Measurements from ENCODE around the gene NR1H4.
"Not testable (repeated sequence)": the region's sequence is repeated elsewhere in the genome, so short reads cannot be mapped to it uniquely, and the experiment has no call there.

NR1H4 gene

DNA sequence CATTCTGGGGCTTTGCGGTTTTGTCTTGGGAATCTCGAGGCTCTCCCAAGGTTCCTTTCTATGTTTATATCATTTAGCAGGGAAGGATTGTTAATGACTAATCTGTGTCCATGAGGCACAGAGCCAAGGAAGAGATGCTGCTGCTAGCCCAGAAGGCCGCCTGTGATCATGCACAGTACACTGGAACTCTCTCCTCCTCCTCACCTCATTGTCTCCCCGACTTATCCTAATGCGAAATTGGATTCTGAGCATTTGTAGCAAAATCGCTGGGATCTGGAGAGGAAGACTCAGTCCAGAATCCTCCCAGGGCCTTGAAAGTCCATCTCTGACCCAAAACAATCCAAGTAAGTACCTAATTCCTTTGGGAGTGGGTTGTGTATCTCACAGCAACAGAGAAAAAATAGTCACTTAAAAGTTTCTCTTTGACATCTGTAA lies at the start of gene NR1H4:
TSS of gene NR1H4 (plus strand) at position 151 of the 435 bp plus-strand sequence. CDS start 19,458 bp downstream, outside the sequence.
- DNase-seq (ENCODE audit: low read depth in 4 of 4, low spot score in 1 of 4): no peak

DNA sequence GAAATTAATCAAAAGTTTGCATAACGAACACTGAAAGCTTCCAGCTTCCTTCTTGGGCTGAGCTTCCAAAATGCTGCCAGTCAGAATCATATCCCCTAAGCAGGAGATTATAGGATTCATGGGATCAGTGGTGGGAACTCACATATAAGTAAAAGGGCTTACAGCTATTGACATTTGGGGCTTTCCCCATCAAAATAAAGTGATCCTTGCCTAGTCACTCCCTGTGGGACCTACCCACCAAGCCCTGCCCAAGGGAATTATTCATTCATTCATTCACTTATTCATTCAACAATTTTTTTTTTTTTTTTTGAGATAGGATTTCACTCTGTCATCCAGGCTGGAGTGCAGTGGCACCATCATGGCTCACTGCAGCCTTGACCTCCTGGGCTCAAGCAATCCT lies 47.5 kb upstream of the NR1H4 start:
- no peak for DNase-seq (ENCODE audit: low read depth in 4 of 4, low spot score in 1 of 4)

GRCh38 chr12:100427078-100427477 lies 46.6 kb upstream of the NR1H4 start:
- no peak for DNase-seq (ENCODE audit: low read depth in 4 of 4, low spot score in 1 of 4)

- not testable (repeated sequence) for DNase-seq (ENCODE audit: low read depth in 4 of 4, low spot score in 1 of 4)
These were observed 43.4 kb upstream of the NR1H4 start for GRCh38 chr12:100430251-100430650.

DNA sequence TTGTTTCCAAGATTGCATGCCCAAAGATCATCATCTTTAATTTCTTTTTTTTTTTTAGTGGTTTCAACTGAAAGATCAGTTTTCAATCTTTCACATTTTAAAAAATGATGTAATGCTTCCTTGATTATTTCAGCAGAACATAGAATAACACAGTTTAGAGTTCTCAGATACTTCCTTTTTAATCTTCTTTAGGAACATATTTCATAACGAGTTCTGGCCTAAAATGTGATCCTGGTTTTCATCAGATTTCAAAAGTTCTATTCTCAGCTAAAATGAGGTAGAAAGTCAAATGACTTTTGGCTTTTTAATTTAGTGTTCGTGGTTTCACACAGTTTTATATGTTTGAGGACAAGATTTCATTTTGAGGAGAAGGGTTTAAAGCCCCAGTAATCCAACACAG lies 40.0 kb upstream of the NR1H4 start:
- DNase-seq (ENCODE audit: low read depth in 4 of 4, low spot score in 1 of 4): no peak

DNA sequence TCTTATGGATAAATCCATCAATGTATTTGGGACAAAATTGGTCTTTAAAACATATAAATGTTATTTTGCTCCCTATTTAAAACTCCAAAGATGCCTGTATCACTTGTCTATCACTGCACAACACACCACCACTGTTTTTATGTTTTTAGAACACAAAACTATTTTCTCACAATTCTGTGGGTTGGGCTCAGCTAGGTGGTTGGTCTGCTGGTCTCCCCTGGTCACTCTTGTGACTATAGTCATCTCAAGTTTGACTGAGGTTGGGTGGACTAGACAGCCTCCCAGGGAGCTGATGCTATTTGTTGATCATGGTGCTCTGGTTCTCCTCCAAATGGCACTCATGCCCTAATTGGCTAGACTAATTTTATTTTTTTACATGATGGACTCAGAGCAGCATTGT lies 39.5 kb upstream of the NR1H4 start:
- no peak for DNase-seq (ENCODE audit: low read depth in 4 of 4, low spot score in 1 of 4)

- DNase-seq (ENCODE audit: low read depth in 4 of 4, low spot score in 1 of 4): no peak
These were observed 37.7 kb upstream of the NR1H4 start for GRCh38 chr12:100435957-100436356.

DNA sequence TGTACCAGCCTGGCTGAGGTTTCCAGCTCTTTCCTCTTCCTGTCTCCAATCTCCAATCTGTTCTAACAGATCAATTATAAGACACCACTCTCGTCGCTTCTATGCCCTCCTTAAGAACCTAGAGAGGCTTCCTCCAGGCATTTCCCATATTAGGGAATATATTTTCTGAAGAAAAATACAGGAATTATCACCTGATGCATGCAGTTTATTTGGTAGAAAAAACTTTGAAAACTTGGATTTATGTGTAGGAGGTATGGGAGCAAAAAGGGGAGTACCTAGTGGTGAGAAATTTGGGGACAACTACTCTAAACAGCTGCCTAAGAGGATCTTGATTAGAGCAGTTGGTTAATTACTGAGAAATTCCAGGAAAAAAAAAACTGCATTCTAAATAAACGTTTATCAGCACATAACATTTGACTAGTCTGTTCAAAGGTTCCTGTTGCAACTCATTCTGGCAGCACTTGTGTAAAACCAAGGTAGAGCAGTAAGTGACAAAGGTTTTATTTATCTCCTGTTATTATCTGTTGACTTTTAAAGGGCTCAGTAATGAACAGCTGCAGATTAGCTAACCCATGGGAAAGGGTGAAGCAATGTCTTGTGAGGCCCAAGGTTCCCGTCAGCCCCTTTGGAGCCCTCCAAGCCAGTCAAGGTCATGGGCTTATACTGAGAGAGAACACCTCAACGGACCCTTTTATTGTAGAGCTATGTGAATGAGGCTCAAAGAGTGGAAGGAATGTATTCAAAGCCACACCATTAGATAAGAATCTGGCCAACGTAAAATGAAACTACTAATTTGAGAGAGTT lies 36.4 kb upstream of the NR1H4 start:
- DNase-seq (ENCODE audit: low read depth in 4 of 4, low spot score in 1 of 4): no peak

- DNase-seq (ENCODE audit: low read depth in 4 of 4, low spot score in 1 of 4): no peak
These were observed 33.9 kb upstream of the NR1H4 start for GRCh38 chr12:100439797-100440196.

GRCh38 chr12:100442403-100442802 lies 31.3 kb upstream of the NR1H4 start:
- no peak for DNase-seq (ENCODE audit: low read depth in 4 of 4, low spot score in 1 of 4)

DNA sequence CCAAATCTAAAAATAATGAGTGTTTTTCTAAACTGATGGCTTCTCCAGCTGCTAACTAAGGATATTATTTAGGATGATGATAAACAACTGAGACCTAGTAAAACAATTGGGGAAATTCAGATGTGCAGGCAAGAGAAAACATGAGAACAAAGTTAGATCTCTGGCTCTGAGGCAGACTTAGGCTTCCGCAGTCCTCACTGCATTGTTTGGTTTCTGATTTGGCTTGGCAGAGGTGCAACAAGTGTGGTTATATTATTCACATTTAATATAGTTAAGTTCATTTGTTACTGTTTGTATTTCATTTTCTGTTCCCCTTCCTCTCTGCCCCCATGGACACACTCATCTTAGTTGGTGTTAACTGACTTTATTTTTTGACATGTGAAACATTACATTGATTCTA lies 30.2 kb upstream of the NR1H4 start:
- no peak for DNase-seq (ENCODE audit: low read depth in 4 of 4, low spot score in 1 of 4)

DNA sequence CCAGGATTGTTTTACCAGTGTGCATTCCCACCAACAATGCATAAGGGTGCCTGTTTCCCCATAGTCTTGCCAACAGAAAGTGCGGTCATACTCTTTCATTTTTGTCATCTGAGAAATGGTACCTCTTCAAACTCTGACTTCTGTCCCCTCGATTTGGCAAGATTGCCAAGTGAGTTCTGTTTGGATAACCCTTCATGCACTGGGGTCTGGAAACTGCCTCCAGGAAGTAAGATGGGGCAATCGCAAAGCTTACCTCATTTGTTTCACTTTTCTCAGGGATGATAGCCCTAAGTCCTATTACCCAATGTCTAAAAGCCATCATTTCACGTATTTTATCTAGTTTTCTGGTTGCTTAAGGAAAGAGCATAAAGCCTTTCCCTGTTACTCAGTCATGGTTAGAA lies 28.6 kb upstream of the NR1H4 start:
- no peak for DNase-seq (ENCODE audit: low read depth in 4 of 4, low spot score in 1 of 4)

DNA sequence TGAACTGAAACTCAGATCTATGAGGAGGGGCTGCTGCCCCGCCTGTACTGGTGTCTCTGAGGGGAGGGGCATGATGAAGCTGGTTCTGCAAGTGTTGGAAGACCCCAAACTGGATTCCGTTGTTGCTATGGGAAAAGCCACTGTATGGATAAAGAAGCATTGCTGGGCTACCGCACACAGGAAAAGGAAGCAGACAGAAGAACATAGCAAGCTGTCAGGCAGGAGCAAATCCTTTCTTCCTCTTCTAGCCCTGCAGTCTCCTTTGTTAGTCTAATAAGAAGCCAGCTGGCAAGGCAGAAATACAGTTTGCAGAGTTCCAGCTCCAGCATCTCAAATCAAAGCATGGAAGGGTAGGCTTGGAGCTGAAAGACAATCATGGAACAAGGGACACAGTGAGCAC lies 26.3 kb upstream of the NR1H4 start:
- DNase-seq (ENCODE audit: low read depth in 4 of 4, low spot score in 1 of 4): no peak

DNA sequence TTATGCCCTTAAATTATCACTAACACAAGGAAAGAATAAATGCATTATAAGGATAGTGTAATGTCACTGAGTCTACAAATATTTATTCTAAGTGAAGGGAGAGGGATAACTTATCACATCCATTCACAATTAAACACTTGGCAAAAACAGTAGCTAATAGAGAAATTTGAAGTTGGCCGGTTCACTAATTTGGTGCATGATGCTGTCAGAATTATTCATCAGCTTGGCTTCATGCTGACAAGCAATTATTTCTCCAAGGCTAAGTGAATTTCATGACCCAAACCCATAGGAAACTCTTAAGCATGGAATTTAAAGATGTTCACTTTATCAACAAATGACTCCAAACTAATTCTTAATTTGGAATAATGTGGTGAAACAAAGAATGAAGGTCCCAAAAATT lies 25.0 kb upstream of the NR1H4 start:
- no peak for DNase-seq (ENCODE audit: low read depth in 4 of 4, low spot score in 1 of 4)

GRCh38 chr12:100450735-100451134 lies 22.9 kb upstream of the NR1H4 start:
- no peak for DNase-seq (ENCODE audit: low read depth in 4 of 4, low spot score in 1 of 4)

GRCh38 chr12:100453951-100454350 lies 19.7 kb upstream of the NR1H4 start:
- no peak for DNase-seq (ENCODE audit: low read depth in 4 of 4, low spot score in 1 of 4)

DNA sequence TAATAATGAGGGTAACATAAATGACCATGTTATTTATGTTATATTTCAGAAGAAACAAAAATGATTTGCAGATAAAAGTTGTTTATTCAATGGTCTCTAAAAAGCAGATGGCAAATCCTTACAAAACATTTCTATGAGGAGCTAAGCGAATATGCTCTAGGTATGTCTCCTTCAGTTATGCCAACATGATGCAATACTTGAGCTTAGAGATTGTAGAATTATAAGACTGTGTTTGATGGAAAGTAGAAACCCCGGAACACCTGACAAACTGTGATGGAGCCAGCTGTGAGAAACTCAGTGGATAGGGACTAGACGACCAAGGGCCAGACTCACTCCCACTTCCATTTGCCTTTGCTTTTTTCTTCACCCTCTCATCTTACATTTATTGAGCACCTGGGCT lies 17.8 kb upstream of the NR1H4 start:
- no peak for DNase-seq (ENCODE audit: low read depth in 4 of 4, low spot score in 1 of 4)

DNA sequence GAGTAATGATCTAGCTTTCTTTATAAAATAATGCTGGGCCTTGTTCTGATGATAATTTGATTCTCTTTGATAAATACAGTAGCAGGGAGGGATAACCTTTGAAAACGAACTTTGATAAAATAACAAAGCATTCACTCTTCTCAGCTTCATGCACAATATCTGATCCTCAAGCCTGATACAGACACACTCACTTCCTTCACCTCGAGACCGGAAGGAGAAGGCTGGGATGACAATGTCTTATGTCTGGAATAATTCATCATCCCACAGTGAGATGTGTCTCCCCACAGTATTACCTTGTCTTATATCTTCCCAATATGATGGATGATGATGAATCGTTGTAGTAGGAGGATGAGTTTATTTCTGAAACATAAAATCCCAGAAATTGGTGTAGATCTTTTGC lies 15.5 kb upstream of the NR1H4 start:
- no peak for DNase-seq (ENCODE audit: low read depth in 4 of 4, low spot score in 1 of 4)

DNA sequence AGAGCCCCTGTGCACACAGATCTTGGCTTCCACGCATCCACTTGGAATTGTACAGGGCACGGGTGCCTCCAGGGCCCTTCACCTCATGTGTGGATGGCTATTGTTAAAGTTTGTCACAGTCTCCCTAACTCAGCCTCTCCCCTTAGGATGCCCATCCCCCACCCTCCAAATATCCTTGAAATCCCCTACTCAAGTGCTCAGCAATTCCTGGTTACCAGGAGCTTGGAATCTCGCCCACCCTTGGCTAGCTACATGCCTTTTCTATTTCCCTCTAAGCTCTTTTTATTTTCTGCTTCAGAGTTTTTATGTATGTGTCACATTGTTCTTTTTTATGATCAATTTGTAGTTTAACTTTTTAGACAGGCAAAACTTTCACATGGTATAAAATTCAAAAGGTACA lies 13.0 kb upstream of the NR1H4 start:
- DNase-seq (ENCODE audit: low read depth in 4 of 4, low spot score in 1 of 4): no peak

DNA sequence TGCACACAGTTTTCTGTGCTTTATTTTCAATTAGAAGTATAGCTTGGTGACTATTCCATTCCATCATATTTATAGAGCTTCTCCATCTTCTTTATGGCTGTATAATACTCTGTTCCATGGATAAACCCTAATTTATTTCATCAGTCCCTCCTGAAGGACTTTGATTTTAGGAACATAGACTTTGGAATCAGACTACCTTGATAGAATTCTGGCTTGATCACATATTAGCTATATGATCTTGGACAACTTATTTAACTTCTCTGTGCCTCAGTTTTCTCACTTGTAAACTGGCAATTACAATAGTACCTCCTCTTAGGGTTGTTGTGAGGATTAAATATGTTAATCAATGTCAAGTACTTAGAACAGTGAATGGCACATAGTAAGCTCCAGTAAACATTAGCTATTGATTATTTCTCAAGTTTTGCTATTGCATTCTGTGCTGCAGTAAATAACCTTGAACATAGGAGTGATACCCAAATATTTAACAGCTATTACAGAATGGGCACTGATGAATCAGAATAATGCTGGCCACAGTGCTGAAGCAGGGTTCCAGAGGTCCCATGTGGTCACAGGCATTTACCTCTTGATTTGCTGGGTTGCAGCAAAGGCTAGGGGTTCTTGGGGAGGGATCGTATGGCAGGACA lies 12.2 kb upstream of the NR1H4 start:
- DNase-seq (ENCODE audit: low read depth in 4 of 4, low spot score in 1 of 4): no peak

DNA sequence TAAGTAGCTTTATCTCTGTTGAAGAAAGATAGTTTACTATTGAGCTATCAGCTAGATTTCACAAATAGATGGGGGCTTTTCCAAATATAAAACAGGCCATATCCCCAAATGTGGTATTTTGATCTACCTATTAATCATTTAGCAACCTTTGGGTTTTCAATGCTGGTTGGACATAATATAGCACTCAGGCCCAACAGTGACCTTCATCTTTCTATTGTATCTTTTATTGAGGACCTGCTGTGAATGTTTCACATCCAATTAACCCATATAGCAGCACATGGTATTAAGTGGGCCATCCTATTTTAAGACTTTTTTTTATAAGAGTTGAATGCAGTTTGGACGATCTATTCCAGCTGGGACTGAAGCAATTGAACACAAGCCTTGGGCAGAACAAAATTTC lies 10.0 kb upstream of the NR1H4 start:
- no peak for DNase-seq (ENCODE audit: low read depth in 4 of 4, low spot score in 1 of 4)

DNA sequence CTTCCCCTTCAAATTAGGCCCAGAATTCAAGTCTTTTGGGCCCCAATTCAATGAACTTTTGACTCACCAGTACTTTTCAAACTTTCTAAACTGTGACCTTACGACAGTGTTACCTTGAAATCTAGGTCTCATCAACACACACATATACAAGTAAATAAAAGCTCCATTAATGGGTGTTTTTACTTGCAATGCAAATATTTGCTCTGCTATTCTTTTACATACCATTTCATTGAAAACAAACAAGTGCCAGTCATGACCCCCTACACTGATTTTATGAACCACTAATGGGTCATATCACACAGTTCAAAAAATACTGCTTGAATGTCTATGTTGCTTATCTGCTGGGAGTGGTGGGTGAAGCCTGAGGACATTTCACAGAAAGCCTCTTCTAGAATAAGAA lies 9.1 kb upstream of the NR1H4 start:
- no peak for DNase-seq (ENCODE audit: low read depth in 4 of 4, low spot score in 1 of 4)

DNA sequence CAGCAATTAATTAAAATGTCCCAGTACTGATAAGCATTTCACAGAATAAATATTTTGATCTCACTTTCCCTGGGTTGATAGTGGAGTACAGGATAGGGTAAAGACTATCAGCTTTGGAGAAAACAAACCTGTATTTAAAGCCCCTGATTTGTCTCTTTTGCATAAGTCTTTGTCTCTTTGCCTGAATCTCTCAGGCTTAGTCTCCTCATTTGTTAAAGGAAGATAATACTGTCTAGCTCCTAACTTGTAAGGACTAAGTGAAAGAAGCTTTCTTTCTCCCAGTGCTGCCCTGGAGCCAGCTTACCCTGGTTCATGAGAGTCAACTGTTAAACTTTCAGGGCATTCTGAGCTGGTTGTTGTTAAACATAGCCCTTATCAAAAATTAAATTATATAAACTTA lies 5.5 kb upstream of the NR1H4 start:
- DNase-seq (ENCODE audit: low read depth in 4 of 4, low spot score in 1 of 4): no peak

Measured in stimulated activated CD4-positive, alpha-beta T cell treated with anti-CD3 and anti-CD28 coated beads, Interleukin-1b, Interleukin-23, amount 100 ng/mL, for 24 hours (primary cell).